HepG2 (cell line): ENCODE results near the gene F7. TPM values are rescaled to one million over a fixed set of nuclear protein-coding genes. Genes with fewer than 3 reads are reported as not detected.

Experiments
- ATAC-seq: fragments of 200-7000 bp; cut with Tn5 transposase; 3 replicates; pipeline ENCODE4 v1.9.1; 2020; ENCODE audit warnings: mild to moderate bottlenecking, moderate library complexity
- BruUV-seq: library from RNA; stranded (reverse); fragments of 400-500 nt; replicated peaks from 2 replicates; lab custom pipeline; 2021; lab: Mats Ljungman, UMichigan
- CTCF ChIA-PET: fragments of 300-600 bp; formaldehyde crosslinking; extraction: SDS; loops from one replicate; lab custom pipeline; 2021; ENCODE audit warnings: low total read pairs, inconsistent platforms, low intra/inter-chr PET ratio; lab: Yijun Ruan, JAX
- POLR2A ChIA-PET: fragments of 350-600 bp; sonication (Branson Sonifier 250); formaldehyde crosslinking; loops from one replicate; lab custom pipeline; 2020; ENCODE audit warnings: antibody characterized with exemption, inconsistent platforms; lab: Yijun Ruan, JAX
- DNase-seq: peaks from one replicate; pipeline ENCODE4 v3.0.0-alpha.2; 2015; ENCODE audit warnings: low spot score
- FAIRE-seq: peaks from 3 replicates; lab custom pipeline; 2011; peaks lifted over from hg19 to GRCh38; lab: Jason Lieb, UNC
- H2AFZ ChIP-seq: one replicate; pipeline ENCODE4 v1.6.1; 2011; ENCODE audit warnings: low read length, inconsistent platforms
- H3K27ac ChIP-seq: fragments of 300-600 bp; 3 replicates; pipeline ENCODE4 v1.8.0; 2011; ENCODE audit warnings: mixed run types, mild to moderate bottlenecking, mixed read lengths, low read length, inconsistent platforms; ENCODE audit not compliant: insufficient read depth; ENCODE audit errors: extremely low read length
- H3K27me3 ChIP-seq, 2 experiments: fragments of 200-600 bp in 1 of 2; 2 replicates in 1 of 2; 3 replicates in 1 of 2; pipeline versions ENCODE4 v1.6.0 to v1.8.0; 2011; ENCODE audit warnings: low read length in 2 of 2, mild to moderate bottlenecking in 2 of 2, moderate library complexity in 2 of 2, inconsistent platforms in 1 of 2; ENCODE audit not compliant: insufficient read depth in 2 of 2, control insufficient read depth in 1 of 2
- H3K36me3 ChIP-seq, 2 experiments: fragments of 200-600 bp in 1 of 2; replicated peaks in 1 of 2; 2 replicates in 1 of 2; 3 replicates in 1 of 2; pipeline versions ENCODE4 v1.5.1 to v1.8.0; 2011; ENCODE audit warnings: low read length in 2 of 2, inconsistent platforms in 1 of 2; ENCODE audit not compliant: insufficient read depth in 2 of 2, control insufficient read depth in 1 of 2
- H3K4me1 ChIP-seq: 2 replicates; pipeline ENCODE4 v1.5.1; 2012; ENCODE audit warnings: low read length, inconsistent platforms; ENCODE audit not compliant: insufficient read depth
- H3K4me2 ChIP-seq: 2 replicates; pipeline ENCODE4 v1.6.0; 2011; ENCODE audit warnings: low read depth, low read length, inconsistent platforms
- H3K4me3 ChIP-seq, 3 experiments: fragments of 200-600 bp in 1 of 3; sonication (generic), shearing (Covaris generic) in 1 of 3; replicated peaks in 1 of 3; 2 replicates each; pipeline ENCODE4 v1.5.1; 2011 to 2016; ENCODE audit warnings: low read length in 3 of 3, inconsistent platforms in 2 of 3, low read depth in 2 of 3, mild to moderate bottlenecking in 2 of 3, control low read depth in 1 of 3, mixed read lengths in 1 of 3; ENCODE audit not compliant: insufficient read depth in 1 of 3
- H3K79me2 ChIP-seq: one replicate; pipeline ENCODE4 v1.6.1; 2011; ENCODE audit warnings: low read length, inconsistent platforms; ENCODE audit not compliant: insufficient read depth
- H3K9ac ChIP-seq: 2 replicates; pipeline ENCODE4 v1.6.0; 2011; ENCODE audit warnings: mild to moderate bottlenecking, low read depth, low read length, inconsistent platforms; ENCODE audit not compliant: insufficient read depth
- H3K9me3 ChIP-seq: 2 replicates; pipeline ENCODE4 v1.5.1; 2012; ENCODE audit warnings: mild to moderate bottlenecking, low read length
- H4K20me1 ChIP-seq: 2 replicates; pipeline ENCODE4 v1.6.0; 2011; ENCODE audit warnings: inconsistent platforms, mild to moderate bottlenecking, low read length, moderate library complexity; ENCODE audit not compliant: insufficient read depth
- ATF7-NPFF ChIP-seq: sonication (generic); formaldehyde crosslinking; IDR thresholded peaks from 2 replicates; pipeline ENCODE4 v1.8.1; 2023; ENCODE audit warnings: mild to moderate bottlenecking, low read depth, missing genetic modification reagents, moderate library complexity
- PCBP2 ChIP-seq: fragments of 200-400 bp; formaldehyde crosslinking; optimal IDR thresholded peaks from 2 replicates; pipeline ENCODE3; 2018; ENCODE audit warnings: low read length, low read depth; ENCODE audit not compliant: poor library complexity, severe bottlenecking
- POLR2AphosphoS2 ChIP-seq: IDR thresholded peaks from 2 replicates; pipeline ENCODE4 v1.6.1; 2011; ENCODE audit warnings: low read depth, low read length, improper control_type of control experiment
- RCOR2 ChIP-seq: IDR thresholded peaks from 2 replicates; pipeline ENCODE4 v1.6.1; 2016; ENCODE audit warnings: missing biosample characterization, missing genetic modification reagents
- ZBTB7B ChIP-seq: sonication (generic); formaldehyde crosslinking; IDR thresholded peaks from 2 replicates; pipeline ENCODE4 v1.4.0; 2020; ENCODE audit warnings: missing genetic modification reagents
- ZNF24 ChIP-seq: fragments of 450-650 bp; IDR thresholded peaks from 2 replicates; pipeline ENCODE4 v1.6.1; 2017; ENCODE audit warnings: antibody characterized with exemption, mild to moderate bottlenecking
- WGBS: methylation state at CpG from one replicate; pipeline ENCODE4 v1.1.6; 2017; ENCODE audit warnings: low lambda C conversion rate; 5-methylcytosine and 5-hydroxymethylcytosine counted together
- in situ Hi-C: cut with HindIII; loops from 2 replicates; pipeline ENCODE4 v1.10.0; 2017; ENCODE audit warnings: low pct_unique_long_range_greater_than_20kb; ENCODE audit not compliant: extremely low pct_ligation_motif_present
- intact Hi-C: fragments of 100-400 bp; cut with micrococcal nuclease; formaldehyde crosslinking; loops from one replicate; pipeline ENCODE4 v1.10.0; 2022; ENCODE audit not compliant: unreplicated experiment
- polyA plus RNA-seq, 8 experiments: library from polyadenylated mRNA; depleted of rRNA in 3 of 8; stranded (reverse) in 7 of 8; unstranded in 1 of 8; fragments of >200 nt; fragmentation: Illumina TruSeq in 4 of 8; extraction: Trizol in 4 of 8; gene quantifications; 2 replicates each; pipeline versions ENCODE4 v1.2.1 to v1.2.3, GENCODE V29; 2011 to 2016; ENCODE audit warnings: low read depth in 4 of 8, missing spikeins in 1 of 8, mixed read lengths in 1 of 8; ENCODE audit not compliant: insufficient read depth in 1 of 8
- total RNA-seq, 5 experiments: library from RNA; depleted of rRNA; stranded (reverse); fragments of >200 nt; fragmentation: Illumina TruSeq; extraction: Trizol; gene quantifications; 2 replicates each; pipeline ENCODE4 v1.2.3, GENCODE V29; 2016; ENCODE audit warnings: low read depth in 1 of 5
- TF ChIP-seq, protein P1 (sequence below), 2 experiments: sonication (generic) in 1 of 2; formaldehyde crosslinking in 1 of 2; IDR thresholded peaks; 2 replicates each; pipeline versions ENCODE4 v1.5.1 to v1.6.1; 2011 to 2020; ENCODE audit warnings: borderline replicate concordance in 1 of 2, low read depth in 1 of 2, low read length in 1 of 2, mild to moderate bottlenecking in 1 of 2, missing genetic modification reagents in 1 of 2, moderate library complexity in 1 of 2
- TF ChIP-seq, protein P2 (sequence below): sonication (generic); formaldehyde crosslinking; IDR thresholded peaks from 2 replicates; pipeline ENCODE4 v1.4.0; 2020; ENCODE audit warnings: missing genetic modification reagents
- TF ChIP-seq, protein P3 (sequence below): sonication (generic); formaldehyde crosslinking; conservative IDR thresholded peaks from 2 replicates; pipeline ENCODE4 v1.4.0; 2020; ENCODE audit warnings: mild to moderate bottlenecking, missing genetic modification reagents, moderate library complexity

Gene F7
- total and polyA plus RNA-seq, 2 of the 13 experiments (the other 11 are each of a cell fraction or from before 2014, with no cell fraction given): 12.6 to 26.5 TPM

DNA sequence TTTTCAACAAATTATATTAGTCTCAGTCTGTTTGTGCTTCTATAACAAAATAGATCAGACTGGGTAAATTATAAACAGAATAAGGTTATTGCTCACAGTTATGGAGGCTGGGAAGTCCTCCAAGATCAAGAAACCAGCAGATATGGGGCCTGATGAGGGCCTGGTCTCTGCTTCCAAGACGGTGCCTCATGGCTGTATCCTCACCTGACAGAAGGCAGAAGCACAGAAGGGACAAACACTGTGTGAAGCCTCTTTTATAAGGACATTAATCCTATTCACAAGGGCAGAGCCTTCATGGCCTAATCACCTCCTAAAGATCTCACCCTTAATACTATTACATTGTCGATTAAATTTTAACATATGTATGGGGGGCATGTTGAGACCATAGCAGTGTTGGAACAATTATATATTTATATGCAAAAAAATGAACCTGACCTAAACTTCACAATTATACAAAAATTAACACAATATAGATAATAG is 29.7 kb downstream of the F7 start:
- Histone ChIP-seq H3K79me2 (no peaks in the 10 kb centered on the region), H4K20me1 (no peaks in the 10 kb centered on the region; the same call in 1 of the 2 replicates), H3K27me3 (no peaks in the 10 kb centered on the region), H3K36me3 (peaks cover 2 to 22% of the 10 kb centered on the region in 2 experiments; a peak in 4 of 5 replicates), H3K4me1 (peaks cover 34% of the 10 kb centered on the region), H3K4me2 (no peak overlapping the region), H3K27ac (no peak overlapping the region), H3K9ac (no peak overlapping the region), H3K9me3 (no peaks in the 10 kb centered on the region), H3K4me3 (no peak overlapping the region), H2AFZ (no peak overlapping the region)
- DNase-seq: no peak
- FAIRE-seq: no peak
- ATAC-seq: no peak
- intact Hi-C loops (no loop called here), in situ Hi-C loops (no loop called here)
- WGBS: 99% methylated on average over 2 of the region's 2 CpGs
- no peak for TF ChIP-seq ATF7-NPFF (CRISPR knock-in tag)
- TF ChIP-seq RCOR2: no peak
- TF ChIP-seq ZNF24: no peak
- TF ChIP-seq, protein P1, sequence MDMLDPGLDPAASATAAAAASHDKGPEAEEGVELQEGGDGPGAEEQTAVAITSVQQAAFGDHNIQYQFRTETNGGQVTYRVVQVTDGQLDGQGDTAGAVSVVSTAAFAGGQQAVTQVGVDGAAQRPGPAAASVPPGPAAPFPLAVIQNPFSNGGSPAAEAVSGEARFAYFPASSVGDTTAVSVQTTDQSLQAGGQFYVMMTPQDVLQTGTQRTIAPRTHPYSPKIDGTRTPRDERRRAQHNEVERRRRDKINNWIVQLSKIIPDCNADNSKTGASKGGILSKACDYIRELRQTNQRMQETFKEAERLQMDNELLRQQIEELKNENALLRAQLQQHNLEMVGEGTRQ (IDR thresholded peaks at IDR 0.05; ENCODE audit: low read depth, low read length): no peak
- TF ChIP-seq, protein P1 (CRISPR knock-in tag; IDR thresholded peaks at IDR 0.05; ENCODE audit: borderline replicate concordance): no peak
- TF ChIP-seq PCBP2: no peak
- no peak for TF ChIP-seq POLR2AphosphoS2
- no peak for TF ChIP-seq ZBTB7B
- TF ChIP-seq, protein P2, sequence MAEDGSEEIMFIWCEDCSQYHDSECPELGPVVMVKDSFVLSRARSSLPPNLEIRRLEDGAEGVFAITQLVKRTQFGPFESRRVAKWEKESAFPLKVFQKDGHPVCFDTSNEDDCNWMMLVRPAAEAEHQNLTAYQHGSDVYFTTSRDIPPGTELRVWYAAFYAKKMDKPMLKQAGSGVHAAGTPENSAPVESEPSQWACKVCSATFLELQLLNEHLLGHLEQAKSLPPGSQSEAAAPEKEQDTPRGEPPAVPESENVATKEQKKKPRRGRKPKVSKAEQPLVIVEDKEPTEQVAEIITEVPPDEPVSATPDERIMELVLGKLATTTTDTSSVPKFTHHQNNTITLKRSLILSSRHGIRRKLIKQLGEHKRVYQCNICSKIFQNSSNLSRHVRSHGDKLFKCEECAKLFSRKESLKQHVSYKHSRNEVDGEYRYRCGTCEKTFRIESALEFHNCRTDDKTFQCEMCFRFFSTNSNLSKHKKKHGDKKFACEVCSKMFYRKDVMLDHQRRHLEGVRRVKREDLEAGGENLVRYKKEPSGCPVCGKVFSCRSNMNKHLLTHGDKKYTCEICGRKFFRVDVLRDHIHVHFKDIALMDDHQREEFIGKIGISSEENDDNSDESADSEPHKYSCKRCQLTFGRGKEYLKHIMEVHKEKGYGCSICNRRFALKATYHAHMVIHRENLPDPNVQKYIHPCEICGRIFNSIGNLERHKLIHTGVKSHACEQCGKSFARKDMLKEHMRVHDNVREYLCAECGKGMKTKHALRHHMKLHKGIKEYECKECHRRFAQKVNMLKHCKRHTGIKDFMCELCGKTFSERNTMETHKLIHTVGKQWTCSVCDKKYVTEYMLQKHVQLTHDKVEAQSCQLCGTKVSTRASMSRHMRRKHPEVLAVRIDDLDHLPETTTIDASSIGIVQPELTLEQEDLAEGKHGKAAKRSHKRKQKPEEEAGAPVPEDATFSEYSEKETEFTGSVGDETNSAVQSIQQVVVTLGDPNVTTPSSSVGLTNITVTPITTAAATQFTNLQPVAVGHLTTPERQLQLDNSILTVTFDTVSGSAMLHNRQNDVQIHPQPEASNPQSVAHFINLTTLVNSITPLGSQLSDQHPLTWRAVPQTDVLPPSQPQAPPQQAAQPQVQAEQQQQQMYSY (CRISPR knock-in tag): no peak
- TF ChIP-seq, protein P3, sequence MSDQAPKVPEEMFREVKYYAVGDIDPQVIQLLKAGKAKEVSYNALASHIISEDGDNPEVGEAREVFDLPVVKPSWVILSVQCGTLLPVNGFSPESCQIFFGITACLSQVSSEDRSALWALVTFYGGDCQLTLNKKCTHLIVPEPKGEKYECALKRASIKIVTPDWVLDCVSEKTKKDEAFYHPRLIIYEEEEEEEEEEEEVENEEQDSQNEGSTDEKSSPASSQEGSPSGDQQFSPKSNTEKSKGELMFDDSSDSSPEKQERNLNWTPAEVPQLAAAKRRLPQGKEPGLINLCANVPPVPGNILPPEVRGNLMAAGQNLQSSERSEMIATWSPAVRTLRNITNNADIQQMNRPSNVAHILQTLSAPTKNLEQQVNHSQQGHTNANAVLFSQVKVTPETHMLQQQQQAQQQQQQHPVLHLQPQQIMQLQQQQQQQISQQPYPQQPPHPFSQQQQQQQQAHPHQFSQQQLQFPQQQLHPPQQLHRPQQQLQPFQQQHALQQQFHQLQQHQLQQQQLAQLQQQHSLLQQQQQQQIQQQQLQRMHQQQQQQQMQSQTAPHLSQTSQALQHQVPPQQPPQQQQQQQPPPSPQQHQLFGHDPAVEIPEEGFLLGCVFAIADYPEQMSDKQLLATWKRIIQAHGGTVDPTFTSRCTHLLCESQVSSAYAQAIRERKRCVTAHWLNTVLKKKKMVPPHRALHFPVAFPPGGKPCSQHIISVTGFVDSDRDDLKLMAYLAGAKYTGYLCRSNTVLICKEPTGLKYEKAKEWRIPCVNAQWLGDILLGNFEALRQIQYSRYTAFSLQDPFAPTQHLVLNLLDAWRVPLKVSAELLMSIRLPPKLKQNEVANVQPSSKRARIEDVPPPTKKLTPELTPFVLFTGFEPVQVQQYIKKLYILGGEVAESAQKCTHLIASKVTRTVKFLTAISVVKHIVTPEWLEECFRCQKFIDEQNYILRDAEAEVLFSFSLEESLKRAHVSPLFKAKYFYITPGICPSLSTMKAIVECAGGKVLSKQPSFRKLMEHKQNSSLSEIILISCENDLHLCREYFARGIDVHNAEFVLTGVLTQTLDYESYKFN: no peak
- POLR2A ChIA-PET: no interaction called here
- CTCF ChIA-PET: no interaction called here
- BruUV-seq: no TSS peak
